B cell (primary cell): Measurements from ENCODE around the gene SH3D19.

Experiments
- EZH2 ChIP-seq: IDR thresholded peaks from 2 replicates; pipeline ENCODE4 v1.6.1; 2012; ENCODE audit warnings: borderline replicate concordance, low read depth, mild to moderate bottlenecking, moderate library complexity, low read length; ENCODE audit not compliant: insufficient read depth, poor library complexity, severe bottlenecking
- TF ChIP-seq, protein P1 (sequence below): fragments of 200-600 bp; IDR thresholded peaks from one replicate; pipeline ENCODE4 v1.8.0; 2022; ENCODE audit warnings: antibody characterized with exemption, mild to moderate bottlenecking

DNA sequence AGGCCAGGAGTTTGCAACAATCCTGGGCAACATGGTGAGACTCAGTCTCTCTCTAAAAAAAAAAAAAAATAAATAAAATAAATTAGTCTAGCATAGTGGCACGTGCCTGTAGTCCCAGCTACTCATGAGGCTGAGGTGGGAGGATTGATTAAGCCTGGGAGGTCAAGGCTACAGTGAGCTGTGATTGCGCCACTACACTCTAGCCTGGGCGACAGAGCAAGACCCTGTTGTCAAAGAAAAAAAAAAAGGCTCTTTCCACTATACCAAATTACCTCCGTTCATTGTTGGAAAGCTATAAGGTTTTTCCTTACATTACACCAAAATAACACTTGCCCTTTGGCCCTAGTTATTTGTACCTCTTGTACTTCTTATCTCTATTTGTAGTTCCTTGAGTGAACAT, 58.3 kb downstream of the SH3D19 start:
- no peak for TF ChIP-seq EZH2
- TF ChIP-seq, protein P1, sequence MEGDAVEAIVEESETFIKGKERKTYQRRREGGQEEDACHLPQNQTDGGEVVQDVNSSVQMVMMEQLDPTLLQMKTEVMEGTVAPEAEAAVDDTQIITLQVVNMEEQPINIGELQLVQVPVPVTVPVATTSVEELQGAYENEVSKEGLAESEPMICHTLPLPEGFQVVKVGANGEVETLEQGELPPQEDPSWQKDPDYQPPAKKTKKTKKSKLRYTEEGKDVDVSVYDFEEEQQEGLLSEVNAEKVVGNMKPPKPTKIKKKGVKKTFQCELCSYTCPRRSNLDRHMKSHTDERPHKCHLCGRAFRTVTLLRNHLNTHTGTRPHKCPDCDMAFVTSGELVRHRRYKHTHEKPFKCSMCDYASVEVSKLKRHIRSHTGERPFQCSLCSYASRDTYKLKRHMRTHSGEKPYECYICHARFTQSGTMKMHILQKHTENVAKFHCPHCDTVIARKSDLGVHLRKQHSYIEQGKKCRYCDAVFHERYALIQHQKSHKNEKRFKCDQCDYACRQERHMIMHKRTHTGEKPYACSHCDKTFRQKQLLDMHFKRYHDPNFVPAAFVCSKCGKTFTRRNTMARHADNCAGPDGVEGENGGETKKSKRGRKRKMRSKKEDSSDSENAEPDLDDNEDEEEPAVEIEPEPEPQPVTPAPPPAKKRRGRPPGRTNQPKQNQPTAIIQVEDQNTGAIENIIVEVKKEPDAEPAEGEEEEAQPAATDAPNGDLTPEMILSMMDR = no peak
